Tongue (tissue), 2 donors: ENCODE results near the gene QSOX2. TPM values are rescaled to one million over a fixed set of nuclear protein-coding genes. Genes with fewer than 3 reads are reported as not detected.
"Not testable (repeated sequence)": the region's sequence is repeated elsewhere in the genome, so short reads cannot be mapped to it uniquely, and the experiment has no call there.

Experiments
- DNase-seq: peaks from one replicate; pipeline ENCODE4 v3.0.0-alpha.2; 2015
- total RNA-seq: library from RNA; depleted of rRNA; stranded (reverse); fragments of >200 nt; gene quantifications from one replicate; pipeline ENCODE4 v1.2.3, GENCODE V29; 2014

The QSOX2 gene
- total RNA-seq, 1 donor from 2014 or later, result 9.0 TPM

DNA sequence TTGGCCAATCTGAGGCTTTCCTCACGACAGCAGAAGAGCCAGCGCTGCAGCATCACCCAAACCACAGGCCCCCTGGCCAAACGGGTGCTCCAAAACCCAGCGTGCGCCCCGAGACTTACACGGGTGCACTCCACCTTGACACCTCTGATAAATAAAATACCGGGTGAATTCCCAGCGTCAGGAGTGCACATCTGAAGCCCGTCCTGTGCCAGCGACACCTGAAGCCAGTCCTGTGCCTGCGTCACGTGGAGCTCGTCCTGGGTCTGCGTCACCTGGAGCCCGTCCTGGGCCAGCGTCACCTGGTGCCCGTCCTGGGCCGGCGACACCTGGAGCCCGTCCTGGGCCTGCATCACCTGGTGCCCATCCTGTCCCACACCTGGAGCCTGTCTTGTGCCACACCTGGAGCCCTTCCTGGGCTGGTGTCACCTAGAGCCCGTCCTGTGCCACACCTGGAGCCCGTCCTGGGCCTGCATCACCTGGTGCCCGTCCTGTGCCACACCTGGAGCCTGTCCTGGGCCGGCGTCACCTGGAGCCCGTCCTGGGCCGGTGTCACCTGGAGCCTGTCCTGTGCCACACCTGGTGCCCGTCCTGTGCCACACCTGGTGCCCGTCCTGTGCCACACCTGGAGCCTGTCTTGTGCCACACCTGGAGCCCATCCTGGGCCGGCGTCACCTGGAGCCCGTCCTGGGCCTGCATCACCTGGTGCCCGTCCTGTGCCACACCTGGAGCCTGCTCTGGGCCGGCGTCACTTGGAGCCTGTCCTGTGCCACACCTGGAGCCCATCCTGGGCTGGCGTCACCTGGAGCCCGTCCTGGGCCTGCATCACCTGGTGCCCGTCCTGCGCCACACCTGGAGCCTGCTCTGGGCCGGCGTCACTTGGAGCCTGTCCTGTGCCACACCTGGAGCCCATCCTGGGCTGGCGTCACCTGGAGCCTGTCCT is 8.9 kb downstream of the QSOX2 start:
- not testable (repeated sequence) for DNase-seq

DNA sequence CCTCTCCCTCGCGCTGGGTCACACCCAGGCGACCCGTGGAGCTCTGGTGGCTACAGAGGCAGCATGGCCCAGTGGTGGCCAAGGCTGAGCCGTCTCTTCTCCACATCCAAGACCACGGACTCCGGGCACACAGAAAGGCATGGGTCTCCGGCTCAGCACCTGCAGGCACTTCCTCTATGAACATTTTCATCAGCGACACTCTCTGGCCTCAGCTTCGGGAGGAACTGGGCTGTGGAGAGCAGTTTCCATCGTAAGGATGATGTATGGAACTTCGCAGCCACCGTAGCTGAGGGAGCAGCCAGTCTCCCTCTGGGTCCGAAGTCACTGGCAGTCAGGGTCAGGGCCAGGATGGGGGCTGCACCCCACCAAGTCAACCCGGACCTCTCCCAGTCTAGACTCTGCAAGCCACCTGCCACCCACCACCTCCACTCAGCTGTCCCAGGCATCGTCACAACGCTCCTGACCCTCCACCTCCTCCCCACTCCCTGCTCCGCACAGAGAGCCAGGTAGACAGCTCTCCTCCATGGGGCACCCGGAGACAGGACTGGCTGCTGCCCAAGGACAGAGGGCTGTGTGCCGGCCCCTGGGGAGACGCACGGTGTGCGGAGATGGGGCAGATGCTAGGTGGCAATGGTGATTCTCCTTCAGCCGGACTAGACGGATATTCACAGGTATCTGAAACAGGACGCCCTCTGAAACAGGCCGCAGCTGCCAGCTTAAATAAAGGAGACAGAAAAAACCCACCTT is 9.7 kb downstream of the QSOX2 start:
- no peak for DNase-seq

- no peak for DNase-seq
Measured at GRCh38 chr9:136235171-136235570, 10.4 kb downstream of the QSOX2 start.

- no peak for DNase-seq
Measured at GRCh38 chr9:136234597-136234996, 11.0 kb downstream of the QSOX2 start.

DNA sequence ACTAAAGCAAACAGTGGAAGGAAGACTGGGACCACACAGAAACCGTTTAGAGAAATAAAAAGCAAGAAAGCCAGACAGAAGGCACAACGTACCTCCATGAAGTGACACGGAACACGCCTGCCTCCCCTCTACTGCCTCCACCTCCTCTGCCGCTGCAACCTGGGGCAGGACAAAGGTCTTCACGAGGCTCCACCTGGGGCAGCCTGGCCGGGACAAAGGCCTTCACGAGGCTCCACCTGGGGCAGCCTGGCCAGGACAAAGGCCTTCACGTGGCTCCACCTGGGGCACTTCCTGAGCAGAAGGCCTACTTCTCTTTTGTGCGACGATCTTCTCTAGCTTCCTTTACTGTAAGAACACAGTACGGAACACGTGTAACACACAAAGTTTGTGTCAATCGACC is 11.7 kb downstream of the QSOX2 start:
- no peak for DNase-seq

GRCh38 chr9:136233411-136233810 is 12.2 kb downstream of the QSOX2 start:
- DNase-seq, result no peak

- DNase-seq, result no peak
Measured at GRCh38 chr9:136232969-136233368, 12.6 kb downstream of the QSOX2 start.

DNA sequence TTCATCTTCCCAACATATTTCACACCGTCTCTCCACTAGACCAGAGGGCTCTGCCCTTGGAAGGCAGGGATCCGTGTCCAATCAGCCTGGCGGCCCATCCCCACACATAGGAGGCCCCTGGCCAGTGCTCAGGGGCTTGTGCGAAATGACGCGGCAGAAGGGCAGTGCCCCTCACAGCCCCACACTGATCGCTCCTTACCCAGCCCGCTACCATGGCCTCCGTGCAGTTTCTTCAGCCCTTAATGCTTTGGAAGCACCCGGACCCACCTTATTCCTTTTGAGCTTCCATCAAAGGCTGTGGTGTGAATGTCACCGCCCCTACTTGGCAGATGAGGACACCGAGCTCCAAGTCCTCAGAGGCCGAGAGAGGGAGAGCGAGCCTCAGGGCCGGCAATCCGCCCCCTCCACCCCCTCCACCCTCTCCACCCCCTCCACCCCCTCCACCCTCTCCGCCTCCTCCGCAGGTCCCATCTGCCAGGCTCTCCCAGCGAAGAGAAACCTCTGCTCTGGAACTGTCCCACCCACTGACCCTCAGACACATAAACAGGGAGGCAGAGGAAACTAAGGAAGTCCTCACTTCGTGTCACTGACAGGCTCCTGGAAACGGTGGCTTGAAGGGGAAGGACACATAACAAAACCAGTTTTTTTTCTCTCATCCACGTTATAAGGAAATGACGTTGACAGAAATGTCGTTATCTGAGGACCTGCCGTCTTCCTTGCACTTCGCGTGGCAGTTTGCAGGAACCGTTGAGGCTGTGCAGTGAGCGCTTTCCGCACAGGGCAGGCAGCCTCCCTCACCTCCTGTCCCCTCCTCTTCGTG is 13.9 kb downstream of the QSOX2 start:
- no peak for DNase-seq

- no peak for DNase-seq
Measured at GRCh38 chr9:136230773-136231172, 14.8 kb downstream of the QSOX2 start.

- no peak for DNase-seq
Measured at GRCh38 chr9:136230365-136230764, 15.2 kb downstream of the QSOX2 start.

GRCh38 chr9:136229096-136230065 is 16.2 kb downstream of the QSOX2 start:
- peak; percentile 32 for DNase-seq

GRCh38 chr9:136228107-136228875 is 17.3 kb downstream of the QSOX2 start:
- no peak for DNase-seq

- no peak for DNase-seq
Measured at GRCh38 chr9:136226680-136227407, 18.8 kb downstream of the QSOX2 start.

GRCh38 chr9:136225748-136226679 is 19.6 kb downstream of the QSOX2 start:
- peak; percentile 71 for DNase-seq

GRCh38 chr9:136225366-136225747 is 20.3 kb downstream of the QSOX2 start:
- no peak for DNase-seq

GRCh38 chr9:136223871-136224640 is 21.6 kb downstream of the QSOX2 start:
- DNase-seq, result no peak

DNA sequence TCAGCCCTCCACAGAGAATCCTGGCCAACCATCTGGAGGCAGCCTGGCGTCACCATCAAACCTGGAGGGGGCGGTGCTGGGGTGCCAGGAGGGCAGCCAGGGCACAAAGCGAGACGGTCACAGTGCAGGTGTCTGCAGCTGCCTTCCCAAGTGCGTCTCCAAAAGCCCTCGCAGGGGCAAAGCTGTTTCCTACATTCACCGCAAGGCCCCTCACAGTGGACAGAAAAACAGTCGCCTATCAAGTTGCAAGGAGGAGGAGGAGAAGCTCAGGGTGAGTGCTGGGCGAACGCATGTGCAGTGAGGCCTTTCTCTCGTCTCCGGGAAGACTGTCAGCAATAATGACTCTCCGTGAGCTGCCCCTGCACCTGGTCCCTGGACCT is 22.7 kb downstream of the QSOX2 start:
- DNase-seq, result peak; percentile 44
